ENCODE data around the gene AGRN.

GRCh38 chr1:1055841-1056736, 36.2 kb downstream of the AGRN start:
- TF ChIP-seq POLR2AphosphoS5 (IDR thresholded peaks at IDR 0.05): no peak
- no peak for TF ChIP-seq CTCF (IDR thresholded peaks at IDR 0.05)
